Vagina (tissue), 2 donors: ENCODE data around the gene CBX2. TPM values are rescaled to one million over a fixed set of nuclear protein-coding genes. Genes with fewer than 3 reads are reported as not detected.

Experiments used
- DNase-seq, 2 donors: peaks; one replicate each; pipeline ENCODE4 v3.0.0-alpha.2; 2017; ENCODE audit errors: extremely low spot score in 2 of 2
- H3K27ac ChIP-seq: fragments of 200-600 bp; sonication (generic); one replicate; pipeline ENCODE4 v1.5.1; 2019
- H3K27me3 ChIP-seq: fragments of 200-600 bp; sonication (generic); one replicate; pipeline ENCODE4 v1.5.1; 2019
- H3K36me3 ChIP-seq, 2 donors: fragments of 200-600 bp; sonication (generic); one replicate each; pipeline ENCODE4 v1.5.1; 2017 to 2019
- H3K4me1 ChIP-seq: fragments of 200-600 bp; sonication (generic); one replicate; pipeline ENCODE4 v1.5.1; 2019
- H3K4me3 ChIP-seq, 2 donors: fragments of 200-600 bp; sonication (generic); 1 replicate in 1 of 2; 2 replicates in 1 of 2; pipeline ENCODE4 v1.5.1; 2016 to 2019
- H3K9me3 ChIP-seq: fragments of 200-600 bp; sonication (generic); one replicate; pipeline ENCODE4 v1.5.1; 2019
- POLR2A ChIP-seq, 2 donors: fragments of 450-650 bp; IDR thresholded peaks; one replicate each; pipeline ENCODE4 v1.6.1; 2017; ENCODE audit warnings: antibody characterized with exemption in 2 of 2, mild to moderate bottlenecking in 2 of 2, moderate library complexity in 2 of 2
- POLR2AphosphoS5 ChIP-seq, 2 donors: sonication (generic); formaldehyde crosslinking; IDR thresholded peaks; one replicate each; pipeline ENCODE4 v1.9.0; 2017; ENCODE audit warnings: antibody characterized with exemption in 2 of 2, mild to moderate bottlenecking in 2 of 2, low read depth in 1 of 2; ENCODE audit not compliant: insufficient read depth in 1 of 2
- intact Hi-C: fragments of 100-400 bp; cut with DNase I; formaldehyde crosslinking; loops from one replicate; pipeline ENCODE4 v1.15.1; 2023
- total RNA-seq: library from RNA; depleted of rRNA; stranded (reverse); fragments of >200 nt; gene quantifications from one replicate; pipeline ENCODE4 v1.2.3, GENCODE V29; 2016
- TF ChIP-seq, protein P1 (sequence below), 3 experiments: fragments of 450-650 bp in 2 of 3; fragments of 200-600 bp in 1 of 3; sonication (generic) in 1 of 3; IDR thresholded peaks; one replicate each; pipeline ENCODE4 v1.5.1; 2017 to 2019; ENCODE audit warnings: antibody characterized with exemption in 3 of 3, mild to moderate bottlenecking in 2 of 3, moderate library complexity in 2 of 3

The CBX2 gene
- total RNA-seq, 1 donor from 2014 or later = 5.6 TPM

DNA sequence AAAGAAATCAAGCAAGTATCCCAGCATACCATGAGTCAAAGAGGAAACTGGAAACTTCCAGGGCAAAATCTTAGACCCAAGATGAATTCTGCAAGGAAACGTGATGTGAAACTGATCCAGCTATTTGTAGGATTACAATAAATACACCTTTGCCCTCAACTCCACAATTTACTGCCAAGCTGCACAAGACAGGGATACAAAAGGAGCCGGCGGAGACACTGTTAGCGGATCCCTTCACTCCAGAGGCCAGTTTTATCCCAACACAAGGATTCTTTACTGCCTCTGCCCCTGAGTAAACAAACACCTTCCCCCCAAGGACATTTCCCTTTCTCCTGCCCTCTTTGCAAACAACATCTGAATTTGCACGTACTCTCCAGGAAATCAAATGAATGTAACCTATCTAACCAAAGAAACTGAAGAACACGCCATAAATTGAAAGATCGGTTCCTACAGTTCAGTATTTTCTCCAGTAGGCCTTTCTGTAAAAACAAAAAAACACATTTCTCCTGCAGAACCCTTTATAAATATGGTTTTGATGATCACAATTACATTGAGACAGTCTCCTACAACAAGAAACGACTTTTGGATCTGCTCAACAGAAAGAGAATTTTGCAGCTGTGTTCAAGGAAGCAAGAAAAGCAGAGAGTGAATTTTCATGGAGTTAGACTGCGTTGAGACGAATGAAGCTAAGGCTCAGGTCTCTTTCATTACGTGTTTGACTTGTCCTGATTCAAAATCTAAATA, 1.4 kb upstream of the CBX2 start:
- Histone ChIP-seq H3K4me3 (peak overlapping the region; percentile 53 to 59), H3K36me3 (no peaks in the 10 kb centered on the region), H3K27me3 (peaks cover 4% of the 10 kb centered on the region), H3K9me3 (no peaks in the 10 kb centered on the region), H3K4me1 (peaks cover 24% of the 10 kb centered on the region), H3K27ac (peak overlapping the region; percentile 58)
- intact Hi-C loops = no loop called here
- TF ChIP-seq, protein P1, sequence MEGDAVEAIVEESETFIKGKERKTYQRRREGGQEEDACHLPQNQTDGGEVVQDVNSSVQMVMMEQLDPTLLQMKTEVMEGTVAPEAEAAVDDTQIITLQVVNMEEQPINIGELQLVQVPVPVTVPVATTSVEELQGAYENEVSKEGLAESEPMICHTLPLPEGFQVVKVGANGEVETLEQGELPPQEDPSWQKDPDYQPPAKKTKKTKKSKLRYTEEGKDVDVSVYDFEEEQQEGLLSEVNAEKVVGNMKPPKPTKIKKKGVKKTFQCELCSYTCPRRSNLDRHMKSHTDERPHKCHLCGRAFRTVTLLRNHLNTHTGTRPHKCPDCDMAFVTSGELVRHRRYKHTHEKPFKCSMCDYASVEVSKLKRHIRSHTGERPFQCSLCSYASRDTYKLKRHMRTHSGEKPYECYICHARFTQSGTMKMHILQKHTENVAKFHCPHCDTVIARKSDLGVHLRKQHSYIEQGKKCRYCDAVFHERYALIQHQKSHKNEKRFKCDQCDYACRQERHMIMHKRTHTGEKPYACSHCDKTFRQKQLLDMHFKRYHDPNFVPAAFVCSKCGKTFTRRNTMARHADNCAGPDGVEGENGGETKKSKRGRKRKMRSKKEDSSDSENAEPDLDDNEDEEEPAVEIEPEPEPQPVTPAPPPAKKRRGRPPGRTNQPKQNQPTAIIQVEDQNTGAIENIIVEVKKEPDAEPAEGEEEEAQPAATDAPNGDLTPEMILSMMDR (IDR thresholded peaks at IDR 0.05) = no peak
- no peak for TF ChIP-seq POLR2AphosphoS5 (IDR thresholded peaks at IDR 0.05; ENCODE audit: insufficient read depth in 1 of 2, low read depth in 1 of 2)
- no peak for TF ChIP-seq POLR2A (IDR thresholded peaks at IDR 0.05)
- no peak for DNase-seq

DNA sequence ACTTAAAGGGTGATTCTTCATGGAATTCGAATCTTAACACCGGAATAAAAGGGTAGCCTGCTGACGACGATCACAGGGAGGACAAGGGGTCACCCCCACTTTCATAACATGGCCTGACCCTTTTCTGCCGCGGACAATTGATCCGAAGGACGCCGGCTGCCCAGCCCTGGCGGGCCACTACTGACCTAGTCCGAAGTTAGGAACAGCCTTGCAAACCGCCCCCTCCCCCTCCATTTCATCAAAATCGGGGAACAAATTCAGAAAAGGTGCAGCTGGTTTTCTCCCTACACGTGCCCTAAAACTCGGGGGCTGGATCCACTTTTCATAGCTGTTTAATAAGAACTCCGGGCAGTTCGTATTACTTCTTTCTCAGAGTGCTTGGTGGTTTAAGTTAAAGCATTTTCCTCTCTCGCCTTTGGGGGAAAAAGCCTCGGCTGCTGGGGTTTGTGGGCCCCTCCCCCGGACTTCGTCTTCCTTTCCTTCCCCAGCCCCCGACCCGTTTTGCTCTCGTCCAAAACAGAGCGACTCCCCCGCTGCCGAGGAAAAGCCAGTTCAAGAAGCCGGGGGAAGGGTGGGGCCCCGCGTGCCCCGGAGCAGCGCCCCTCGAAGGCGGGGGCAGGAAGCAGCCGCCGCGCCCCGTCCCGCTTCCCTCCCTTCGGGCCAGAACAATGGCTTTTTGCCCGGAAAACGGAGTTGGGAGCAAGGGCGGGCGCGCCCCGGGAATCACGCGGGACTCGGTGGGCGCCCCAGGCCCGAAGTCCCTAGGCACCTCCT, 641 bp upstream of the CBX2 start:
- Histone ChIP-seq H3K36me3 (no peaks in the 10 kb centered on the region), H3K27me3 (peaks cover 4% of the 10 kb centered on the region), H3K9me3 (no peaks in the 10 kb centered on the region), H3K4me3 (peak overlapping the region; percentile 53 to 59), H3K27ac (peak overlapping the region; percentile 58), H3K4me1 (peaks cover 24% of the 10 kb centered on the region)
- intact Hi-C loops = no loop called here
- TF ChIP-seq POLR2A (IDR thresholded peaks at IDR 0.05) = no peak
- TF ChIP-seq, protein P1 (IDR thresholded peaks at IDR 0.05) = no peak
- TF ChIP-seq POLR2AphosphoS5 (IDR thresholded peaks at IDR 0.05; ENCODE audit: insufficient read depth in 1 of 2, low read depth in 1 of 2) = no peak
- DNase-seq = no peak

DNA sequence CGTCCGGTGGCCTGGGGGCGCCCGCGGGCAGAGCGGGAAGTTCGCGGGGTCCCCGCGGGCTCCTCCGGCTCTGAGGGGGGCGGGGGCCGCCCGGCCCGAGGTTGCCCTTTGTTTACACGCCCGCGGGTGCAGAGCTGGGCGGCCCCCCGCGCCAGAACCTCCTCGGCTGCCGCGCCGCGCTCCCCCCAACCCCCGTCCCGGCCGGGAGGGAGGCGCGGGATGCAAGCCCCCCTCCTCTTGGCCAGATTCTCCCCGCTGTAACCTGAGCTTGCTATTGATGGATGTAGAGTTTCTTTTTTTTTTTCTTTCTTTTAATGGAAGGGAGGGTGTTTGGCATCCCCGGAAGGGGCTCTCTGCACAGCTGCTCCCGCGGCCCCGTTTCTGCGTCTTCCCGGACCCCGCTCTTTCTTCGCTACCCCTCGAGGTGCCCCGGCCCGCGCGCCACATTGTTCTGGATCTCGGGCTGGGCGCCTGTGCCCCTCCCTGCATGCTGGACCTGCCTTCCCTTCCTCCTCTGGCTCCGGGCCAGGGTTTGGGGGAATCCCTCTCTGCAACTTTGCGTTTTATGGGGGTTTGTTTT, 646 bp downstream of the CBX2 start:
- H3K9me3 ChIP-seq = no peaks in the 10 kb centered on the region
- TF ChIP-seq POLR2AphosphoS5 (IDR thresholded peaks at IDR 0.05; ENCODE audit: insufficient read depth in 1 of 2, low read depth in 1 of 2) = no peak
- TF ChIP-seq, protein P1 (IDR thresholded peaks at IDR 0.05) = no peak
- no peak for TF ChIP-seq POLR2A (IDR thresholded peaks at IDR 0.05)
- peaks cover 24% of the 10 kb centered on the region for H3K4me1 ChIP-seq
- H3K27me3 ChIP-seq = no peaks in the 10 kb centered on the region
- H3K4me3 ChIP-seq = peak overlapping the region; percentile 54 to 62
- intact Hi-C loops = no loop called here
- no peak for DNase-seq
- H3K36me3 ChIP-seq = no peaks in the 10 kb centered on the region
- H3K27ac ChIP-seq = peak overlapping the region; percentile 49

DNA sequence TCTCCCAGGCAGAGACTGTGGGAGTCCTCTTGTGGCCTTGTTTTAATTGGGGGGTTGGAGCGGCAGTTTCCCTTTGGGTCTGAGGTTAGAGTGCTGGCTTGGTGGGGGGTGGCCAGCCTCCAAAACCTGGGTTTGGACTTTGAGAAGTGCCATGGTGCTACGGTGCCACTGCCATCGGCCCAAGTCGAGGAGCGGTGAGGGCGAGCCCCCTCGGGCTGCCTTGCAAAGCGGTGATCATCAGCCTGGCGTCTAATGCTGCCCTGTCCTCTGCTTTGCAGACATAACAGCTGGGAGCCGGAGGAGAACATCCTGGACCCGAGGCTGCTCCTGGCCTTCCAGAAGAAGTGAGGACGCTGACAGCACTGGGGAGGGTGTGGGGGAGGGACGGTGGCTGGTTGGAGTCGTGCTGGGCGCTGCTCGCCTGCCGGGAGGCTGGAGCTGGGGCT, 1.2 kb downstream of the CBX2 start:
- DNase-seq = no peak
- Histone ChIP-seq H3K4me1 (peaks cover 24% of the 10 kb centered on the region), H3K27ac (no peak overlapping the region), H3K36me3 (no peaks in the 10 kb centered on the region), H3K27me3 (no peaks in the 10 kb centered on the region), H3K9me3 (no peaks in the 10 kb centered on the region), H3K4me3 (peak overlapping the region; percentile 54 to 62)
- intact Hi-C loops = no loop called here
- TF ChIP-seq POLR2AphosphoS5 (IDR thresholded peaks at IDR 0.05; ENCODE audit: insufficient read depth in 1 of 2, low read depth in 1 of 2) = no peak
- TF ChIP-seq, protein P1 (IDR thresholded peaks at IDR 0.05) = no peak
- no peak for TF ChIP-seq POLR2A (IDR thresholded peaks at IDR 0.05)
